VCaP (cell line): Measurements from ENCODE around the gene DPAGT1.

Experiments
- H3K27ac ChIP-seq: fragments of 450-650 bp; 2 replicates; pipeline ENCODE4 v1.5.1; 2017
- CTCF ChIP-seq: fragments of 450-650 bp; conservative IDR thresholded peaks from 2 replicates; pipeline ENCODE4 v1.5.1; 2017; ENCODE audit warnings: mild to moderate bottlenecking, moderate library complexity

The DPAGT1 gene

GRCh38 chr11:119100246-119100970 is 1.2 kb downstream of the DPAGT1 start:
- TF ChIP-seq CTCF, result peak; percentile 83
- peak overlapping the region; percentile 99 for H3K27ac ChIP-seq

- H3K27ac ChIP-seq, result peak overlapping the region; percentile 99
- TF ChIP-seq CTCF, result no peak
Observed at GRCh38 chr11:119099711-119100110, 1.9 kb downstream of the DPAGT1 start.

GRCh38 chr11:119095066-119095880 is 6.4 kb downstream of the DPAGT1 start:
- H3K27ac ChIP-seq, result peak overlapping the region; percentile 95
- TF ChIP-seq CTCF, result peak; percentile 52

GRCh38 chr11:119094816-119095065 is 6.9 kb downstream of the DPAGT1 start:
- peak; percentile 92 for TF ChIP-seq CTCF
- H3K27ac ChIP-seq, result peak overlapping the region; percentile 95

- no peak for TF ChIP-seq CTCF
- H3K27ac ChIP-seq, result peak overlapping the region; percentile 95
Observed at GRCh38 chr11:119093942-119094815, 7.5 kb downstream of the DPAGT1 start.

- H3K27ac ChIP-seq, result peak overlapping the region; percentile 95
- TF ChIP-seq CTCF, result no peak
Observed at GRCh38 chr11:119092880-119093842, 8.5 kb downstream of the DPAGT1 start.
